Measurements from ENCODE around the gene CCDC78.

Gene CCDC78

DNA sequence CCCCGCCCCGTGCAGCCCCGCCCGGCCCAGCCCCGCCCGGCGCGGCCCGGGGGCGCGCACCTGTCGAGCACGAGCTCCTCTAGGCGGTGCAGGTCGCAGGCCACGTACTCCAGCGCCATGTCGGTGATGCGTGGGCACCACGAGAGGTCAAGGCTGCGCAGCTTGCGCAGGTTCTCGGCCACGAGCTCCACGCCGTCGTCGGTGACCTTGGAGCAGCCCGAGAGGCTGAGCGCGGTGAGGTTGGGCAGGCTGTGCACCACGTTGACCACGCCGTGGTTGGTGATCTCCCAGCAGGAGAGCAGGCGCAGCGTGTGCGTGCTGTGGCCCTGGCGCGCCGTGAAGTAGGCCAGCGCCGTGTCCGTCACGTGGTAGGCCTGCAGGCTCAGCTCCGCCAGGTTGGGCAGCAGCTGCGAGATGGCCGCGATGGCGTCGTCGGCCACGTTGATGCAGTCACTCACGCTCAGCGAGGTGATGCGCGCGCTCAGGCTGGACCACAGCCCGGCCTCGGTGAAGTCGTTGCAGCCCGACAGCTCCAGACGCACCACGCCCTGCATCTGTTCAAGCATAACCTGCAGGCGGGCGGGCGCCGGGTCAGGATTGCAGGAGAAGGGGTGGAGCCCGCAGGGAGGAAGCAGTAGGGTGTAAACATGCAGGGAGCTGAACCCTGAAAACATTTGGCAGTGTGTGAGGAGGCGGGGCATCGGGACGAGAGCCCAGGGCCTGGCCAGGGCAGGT is 30.7 kb downstream of the CCDC78 start:
- Histone ChIP-seq H3K79me2 (ENCODE audit: insufficient read depth, low read length) (no peaks in the 10 kb centered on the region), H3K27me3 (ENCODE audit: insufficient read depth, low read length, poor library complexity, severe bottlenecking) (no peaks in the 10 kb centered on the region), H3K9ac (ENCODE audit: low read depth, low read length, poor library complexity, severe bottlenecking) (no peak overlapping the region), H3K9me3 (ENCODE audit: insufficient read depth, low read depth, low read length) (no peaks in the 10 kb centered on the region), H2AFZ (ENCODE audit: low read length) (no peak overlapping the region), H3K4me2 (ENCODE audit: low read depth, low read length, poor library complexity, severe bottlenecking) (no peak overlapping the region), H3K36me3 (ENCODE audit: insufficient read depth, low read length) (no peaks in the 10 kb centered on the region), H3K4me1 (ENCODE audit: insufficient read depth, low read length, poor library complexity, severe bottlenecking) (no peaks in the 10 kb centered on the region), H3F3A (ENCODE audit: low read depth) (no peaks in the 10 kb centered on the region), H3K9me2 (replicated peaks; ENCODE audit: low read depth, low read length) (no peaks in the 10 kb centered on the region), H4K20me1 (ENCODE audit: insufficient read depth, low read length, poor library complexity, severe bottlenecking) (no peaks in the 10 kb centered on the region), H3K4me3 (ENCODE audit: low read length, poor library complexity, severe bottlenecking) (no peak overlapping the region)
- TF ChIP-seq EZH2phosphoT487 (IDR thresholded peaks at IDR 0.05; ENCODE audit: borderline replicate concordance) = no peak
- TF ChIP-seq, protein P1, sequence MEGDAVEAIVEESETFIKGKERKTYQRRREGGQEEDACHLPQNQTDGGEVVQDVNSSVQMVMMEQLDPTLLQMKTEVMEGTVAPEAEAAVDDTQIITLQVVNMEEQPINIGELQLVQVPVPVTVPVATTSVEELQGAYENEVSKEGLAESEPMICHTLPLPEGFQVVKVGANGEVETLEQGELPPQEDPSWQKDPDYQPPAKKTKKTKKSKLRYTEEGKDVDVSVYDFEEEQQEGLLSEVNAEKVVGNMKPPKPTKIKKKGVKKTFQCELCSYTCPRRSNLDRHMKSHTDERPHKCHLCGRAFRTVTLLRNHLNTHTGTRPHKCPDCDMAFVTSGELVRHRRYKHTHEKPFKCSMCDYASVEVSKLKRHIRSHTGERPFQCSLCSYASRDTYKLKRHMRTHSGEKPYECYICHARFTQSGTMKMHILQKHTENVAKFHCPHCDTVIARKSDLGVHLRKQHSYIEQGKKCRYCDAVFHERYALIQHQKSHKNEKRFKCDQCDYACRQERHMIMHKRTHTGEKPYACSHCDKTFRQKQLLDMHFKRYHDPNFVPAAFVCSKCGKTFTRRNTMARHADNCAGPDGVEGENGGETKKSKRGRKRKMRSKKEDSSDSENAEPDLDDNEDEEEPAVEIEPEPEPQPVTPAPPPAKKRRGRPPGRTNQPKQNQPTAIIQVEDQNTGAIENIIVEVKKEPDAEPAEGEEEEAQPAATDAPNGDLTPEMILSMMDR (conservative IDR thresholded peaks at IDR 0.05; ENCODE audit: low read length) = no peak

DNA sequence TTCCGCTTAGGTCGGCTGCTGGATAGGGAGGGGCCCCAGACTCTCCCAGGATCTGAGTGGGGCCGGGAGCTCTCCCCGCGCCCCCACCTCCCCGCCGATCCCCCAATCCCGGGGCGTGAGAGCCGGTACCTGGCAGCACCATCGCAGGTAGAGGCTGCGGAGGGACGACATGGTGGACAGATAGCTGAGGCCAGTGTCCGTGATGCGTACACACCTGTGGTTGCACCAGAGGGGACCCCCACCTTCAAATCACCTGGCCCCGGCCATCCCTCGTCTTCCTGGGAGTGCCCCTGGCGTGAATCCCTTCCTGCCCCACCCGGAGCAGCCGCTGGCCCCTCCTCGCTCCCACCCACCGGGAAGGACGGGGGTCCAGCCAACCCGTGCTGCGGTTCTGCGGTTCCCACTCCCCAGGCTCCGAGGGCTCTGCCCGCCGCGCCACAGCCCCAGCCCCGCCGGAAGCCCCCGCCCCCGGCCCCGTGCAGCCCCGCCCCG is 31.3 kb downstream of the CCDC78 start:
- Histone ChIP-seq H3K79me2 (ENCODE audit: insufficient read depth, low read length) (no peaks in the 10 kb centered on the region), H4K20me1 (ENCODE audit: insufficient read depth, low read length, poor library complexity, severe bottlenecking) (no peaks in the 10 kb centered on the region), H3K9me3 (ENCODE audit: insufficient read depth, low read depth, low read length) (no peaks in the 10 kb centered on the region), H3K9me2 (replicated peaks; ENCODE audit: low read depth, low read length) (no peaks in the 10 kb centered on the region), H3K27me3 (ENCODE audit: insufficient read depth, low read length, poor library complexity, severe bottlenecking) (no peaks in the 10 kb centered on the region), H3F3A (ENCODE audit: low read depth) (no peaks in the 10 kb centered on the region), H3K36me3 (ENCODE audit: insufficient read depth, low read length) (no peaks in the 10 kb centered on the region), H3K4me3 (ENCODE audit: low read length, poor library complexity, severe bottlenecking) (no peak overlapping the region), H2AFZ (ENCODE audit: low read length) (no peak overlapping the region), H3K4me2 (ENCODE audit: low read depth, low read length, poor library complexity, severe bottlenecking) (no peak overlapping the region), H3K4me1 (ENCODE audit: insufficient read depth, low read length, poor library complexity, severe bottlenecking) (no peaks in the 10 kb centered on the region), H3K9ac (ENCODE audit: low read depth, low read length, poor library complexity, severe bottlenecking) (no peak overlapping the region)
- TF ChIP-seq EZH2phosphoT487 (IDR thresholded peaks at IDR 0.05; ENCODE audit: borderline replicate concordance) = no peak
- TF ChIP-seq, protein P1 (conservative IDR thresholded peaks at IDR 0.05; ENCODE audit: low read length) = no peak

DNA sequence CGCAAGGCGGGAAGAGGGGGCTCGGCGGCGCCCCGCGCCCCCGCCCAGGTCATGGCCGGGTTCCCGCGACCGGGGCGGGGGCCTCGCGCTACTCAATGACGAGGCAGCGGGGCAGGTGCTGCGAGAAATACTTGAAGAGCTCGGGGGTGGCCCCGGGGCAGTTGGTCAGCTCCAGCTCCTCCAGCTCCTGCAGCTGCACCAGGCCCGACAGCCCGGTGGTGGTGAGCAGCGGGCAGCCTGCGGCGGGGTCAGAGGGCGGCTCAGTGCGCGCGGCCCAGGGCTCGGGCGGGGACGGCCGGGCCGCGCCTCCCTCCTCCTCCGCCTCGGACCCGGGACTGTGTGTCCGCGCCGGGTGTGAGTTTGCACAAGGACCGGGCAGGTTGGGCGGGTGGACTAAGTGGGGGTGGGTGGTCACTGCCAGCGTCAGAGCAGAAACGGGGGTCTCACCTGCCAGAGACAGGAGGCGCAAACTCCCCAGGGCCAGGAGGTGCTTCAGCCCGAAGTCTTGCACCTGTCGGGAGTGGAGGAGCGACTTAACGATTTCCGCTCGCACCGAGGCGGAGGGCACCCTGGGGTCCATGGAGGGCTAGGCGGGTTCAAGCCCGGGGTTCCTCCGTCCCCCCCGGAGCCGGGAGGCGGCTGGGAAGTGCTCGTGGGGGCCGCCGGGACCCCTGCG is 31.9 kb downstream of the CCDC78 start:
- H3K9ac ChIP-seq (ENCODE audit: low read depth, low read length, poor library complexity, severe bottlenecking) = no peak overlapping the region
- H3K27me3 ChIP-seq (ENCODE audit: insufficient read depth, low read length, poor library complexity, severe bottlenecking) = no peaks in the 10 kb centered on the region

More for the DNA sequence above, 31.9 kb downstream of the CCDC78 start:
- Histone ChIP-seq H3K36me3 (ENCODE audit: insufficient read depth, low read length) (no peaks in the 10 kb centered on the region), H4K20me1 (ENCODE audit: insufficient read depth, low read length, poor library complexity, severe bottlenecking) (no peaks in the 10 kb centered on the region), H3F3A (ENCODE audit: low read depth) (no peaks in the 10 kb centered on the region), H3K9me2 (replicated peaks; ENCODE audit: low read depth, low read length) (no peaks in the 10 kb centered on the region), H2AFZ (ENCODE audit: low read length) (no peak overlapping the region), H3K79me2 (ENCODE audit: insufficient read depth, low read length) (peaks cover 5% of the 10 kb centered on the region), H3K4me3 (ENCODE audit: low read length, poor library complexity, severe bottlenecking) (no peak overlapping the region), H3K4me2 (ENCODE audit: low read depth, low read length, poor library complexity, severe bottlenecking) (no peak overlapping the region), H3K9me3 (ENCODE audit: insufficient read depth, low read depth, low read length) (no peaks in the 10 kb centered on the region), H3K4me1 (ENCODE audit: insufficient read depth, low read length, poor library complexity, severe bottlenecking) (peaks cover 5% of the 10 kb centered on the region)
- no peak for TF ChIP-seq EZH2phosphoT487 (IDR thresholded peaks at IDR 0.05; ENCODE audit: borderline replicate concordance)
- TF ChIP-seq, protein P1 (conservative IDR thresholded peaks at IDR 0.05; ENCODE audit: low read length) = no peak
